Upper lobe of left lung (tissue), 4 donors: ENCODE results near the gene DCLRE1C.

Experiments used
- CTCF ChIP-seq, 6 experiments: fragments of 450-650 bp in 4 of 6; fragments of 200-600 bp in 2 of 6; sonication (generic) in 2 of 6; IDR thresholded peaks; one replicate each; pipeline ENCODE4 v1.5.1; 2016 to 2019; ENCODE audit warnings: antibody characterized with exemption in 6 of 6
- EP300 ChIP-seq, 4 donors: sonication (generic); formaldehyde crosslinking; IDR thresholded peaks; one replicate each; pipeline ENCODE4 v1.5.1; 2017; ENCODE audit warnings: antibody characterized with exemption in 4 of 4, control low read depth in 2 of 4
- POLR2A ChIP-seq, 4 donors: fragments of 450-650 bp; IDR thresholded peaks; one replicate each; pipeline ENCODE4 v1.5.1; 2016 to 2017; ENCODE audit warnings: antibody characterized with exemption in 4 of 4, mild to moderate bottlenecking in 2 of 4
- POLR2AphosphoS5 ChIP-seq, 2 donors: sonication (generic); formaldehyde crosslinking; IDR thresholded peaks; one replicate each; pipeline ENCODE4 v1.5.1; 2017; ENCODE audit warnings: antibody characterized with exemption in 2 of 2

GRCh38 chr10:14884082-14884481 is 69.8 kb downstream of the DCLRE1C start:
- no peak for TF ChIP-seq POLR2AphosphoS5 (IDR thresholded peaks at IDR 0.05)
- no peak for TF ChIP-seq POLR2A (IDR thresholded peaks at IDR 0.05)
- TF ChIP-seq CTCF (IDR thresholded peaks at IDR 0.05), result no peak
- TF ChIP-seq EP300 (IDR thresholded peaks at IDR 0.05), result no peak
